SU-DHL-6 (cell line): ENCODE data around the gene NYAP2.

Experiments used
- H2AFZ ChIP-seq: fragments of 200-600 bp; sonication (generic); 2 replicates; pipeline ENCODE4 v1.6.1; 2014; ENCODE audit warnings: low read depth, mild to moderate bottlenecking, moderate library complexity, mixed read lengths, antibody characterized with exemption, low read length; ENCODE audit not compliant: severe bottlenecking
- H3F3A ChIP-seq: fragments of 200-600 bp; shearing (Covaris generic); 2 replicates; pipeline ENCODE4 v1.6.0; 2016; ENCODE audit warnings: antibody characterized with exemption, mild to moderate bottlenecking; ENCODE audit not compliant: insufficient read depth
- H3K27ac ChIP-seq: fragments of 200-600 bp; sonication (generic); 2 replicates; pipeline ENCODE4 v1.5.1; 2016; ENCODE audit warnings: low read depth, mild to moderate bottlenecking, low read length, moderate library complexity, mixed read lengths
- H3K27me3 ChIP-seq: fragments of 200-600 bp; sonication (generic), shearing (Covaris generic); 2 replicates; pipeline ENCODE4 v1.6.0; 2014; ENCODE audit warnings: mild to moderate bottlenecking, low read length
- H3K36me3 ChIP-seq: fragments of 200-600 bp; sonication (generic); 2 replicates; pipeline ENCODE4 v1.6.1; 2014; ENCODE audit warnings: mild to moderate bottlenecking, low read length, mixed read lengths
- H3K4me2 ChIP-seq: fragments of 300-600, 200-600 bp; shearing (Covaris generic), sonication (generic); 2 replicates; pipeline ENCODE4 v1.6.0; 2014; ENCODE audit warnings: low read length, low read depth, mild to moderate bottlenecking; ENCODE audit not compliant: poor library complexity, severe bottlenecking
- H3K4me3 ChIP-seq: fragments of 200-600 bp; sonication (generic); 2 replicates; pipeline ENCODE4 v1.5.1; 2014; ENCODE audit warnings: antibody characterized with exemption, low read length, mild to moderate bottlenecking, mixed read lengths; ENCODE audit not compliant: insufficient read depth, poor library complexity, severe bottlenecking
- H3K79me2 ChIP-seq: fragments of 200-600 bp; sonication (generic); 2 replicates; pipeline ENCODE4 v1.6.1; 2014; ENCODE audit warnings: mild to moderate bottlenecking, low read length, moderate library complexity; ENCODE audit not compliant: insufficient read depth
- H3K9ac ChIP-seq: fragments of 200-600 bp; sonication (generic); 2 replicates; pipeline ENCODE4 v1.7.0; 2014; ENCODE audit warnings: mild to moderate bottlenecking, low read length
- H3K9me2 ChIP-seq: fragments of 200-600 bp; sonication (generic); replicated peaks from 2 replicates; pipeline ENCODE4 v1.6.1; 2014; ENCODE audit warnings: low read length; ENCODE audit not compliant: insufficient read depth
- H3K9me3 ChIP-seq: fragments of 200-600 bp; sonication (generic); 2 replicates; pipeline ENCODE4 v1.6.1; 2014; ENCODE audit warnings: low read length, mixed read lengths; ENCODE audit not compliant: insufficient read depth
- H4K20me1 ChIP-seq: fragments of 200-600 bp; sonication (generic); 2 replicates; pipeline ENCODE4 v1.6.1; 2014; ENCODE audit warnings: low read depth, mild to moderate bottlenecking, antibody characterized with exemption, low read length, moderate library complexity, mixed read lengths
- EZH2phosphoT487 ChIP-seq: fragments of 200-600 bp; sonication (generic), shearing (Covaris generic); conservative IDR thresholded peaks from 2 replicates; pipeline ENCODE4 v1.6.1; 2018; ENCODE audit warnings: mild to moderate bottlenecking, antibody characterized with exemption, low read length, moderate library complexity, mixed read lengths
- TF ChIP-seq, protein P1 (sequence below): fragments of 200-600 bp; sonication (generic); IDR thresholded peaks from one replicate; pipeline ENCODE4 v1.5.1; 2017; ENCODE audit warnings: antibody characterized with exemption, mild to moderate bottlenecking, low read length, moderate library complexity; ENCODE audit not compliant: insufficient read depth, poor library complexity, severe bottlenecking

NYAP2 gene

DNA sequence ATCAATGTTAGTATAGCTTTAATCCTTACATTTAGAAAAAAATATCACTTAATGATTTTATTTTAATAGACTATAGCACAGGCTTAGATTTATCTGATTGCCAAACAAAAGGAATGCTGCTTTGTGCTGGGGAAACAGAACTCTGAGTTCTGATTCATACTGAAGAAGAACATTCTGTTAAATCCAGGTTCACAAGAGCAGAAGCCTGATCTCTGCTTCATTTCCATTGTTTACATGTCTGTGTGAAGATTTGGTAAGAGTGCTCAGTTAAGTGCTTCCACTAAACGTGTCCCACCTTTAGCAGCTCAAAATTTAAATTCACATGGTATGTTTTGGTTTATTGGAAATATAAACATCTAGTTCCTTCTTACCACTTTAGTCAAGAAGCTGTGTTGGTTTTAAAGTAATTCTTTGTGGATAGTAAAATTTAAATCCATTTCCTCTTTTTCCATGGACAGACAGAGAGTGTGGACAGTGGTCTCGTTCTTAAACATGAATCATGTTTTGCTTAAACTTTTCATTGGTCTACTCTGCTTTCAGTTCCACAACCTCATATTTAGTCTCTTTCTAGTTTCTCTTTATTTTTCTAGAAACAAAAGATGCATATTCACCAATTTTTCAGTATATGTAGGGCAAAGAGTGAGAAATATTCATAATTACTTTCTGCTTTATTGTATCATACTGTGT, 59.1 kb downstream of the NYAP2 start:
- TF ChIP-seq, protein P1, sequence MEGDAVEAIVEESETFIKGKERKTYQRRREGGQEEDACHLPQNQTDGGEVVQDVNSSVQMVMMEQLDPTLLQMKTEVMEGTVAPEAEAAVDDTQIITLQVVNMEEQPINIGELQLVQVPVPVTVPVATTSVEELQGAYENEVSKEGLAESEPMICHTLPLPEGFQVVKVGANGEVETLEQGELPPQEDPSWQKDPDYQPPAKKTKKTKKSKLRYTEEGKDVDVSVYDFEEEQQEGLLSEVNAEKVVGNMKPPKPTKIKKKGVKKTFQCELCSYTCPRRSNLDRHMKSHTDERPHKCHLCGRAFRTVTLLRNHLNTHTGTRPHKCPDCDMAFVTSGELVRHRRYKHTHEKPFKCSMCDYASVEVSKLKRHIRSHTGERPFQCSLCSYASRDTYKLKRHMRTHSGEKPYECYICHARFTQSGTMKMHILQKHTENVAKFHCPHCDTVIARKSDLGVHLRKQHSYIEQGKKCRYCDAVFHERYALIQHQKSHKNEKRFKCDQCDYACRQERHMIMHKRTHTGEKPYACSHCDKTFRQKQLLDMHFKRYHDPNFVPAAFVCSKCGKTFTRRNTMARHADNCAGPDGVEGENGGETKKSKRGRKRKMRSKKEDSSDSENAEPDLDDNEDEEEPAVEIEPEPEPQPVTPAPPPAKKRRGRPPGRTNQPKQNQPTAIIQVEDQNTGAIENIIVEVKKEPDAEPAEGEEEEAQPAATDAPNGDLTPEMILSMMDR: no peak
- TF ChIP-seq EZH2phosphoT487: no peak
- H3K9me2 ChIP-seq: no peaks in the 10 kb centered on the region
- no peaks in the 10 kb centered on the region for H4K20me1 ChIP-seq
- no peak overlapping the region for H3K4me3 ChIP-seq
- no peak overlapping the region for H3K27ac ChIP-seq
- no peaks in the 10 kb centered on the region for H3F3A ChIP-seq
- no peaks in the 10 kb centered on the region for H3K79me2 ChIP-seq
- no peaks in the 10 kb centered on the region for H3K36me3 ChIP-seq
- H3K9me3 ChIP-seq: no peaks in the 10 kb centered on the region
- no peaks in the 10 kb centered on the region for H3K27me3 ChIP-seq
- no peak overlapping the region for H3K4me2 ChIP-seq
- H2AFZ ChIP-seq: no peak overlapping the region
- no peak overlapping the region for H3K9ac ChIP-seq

DNA sequence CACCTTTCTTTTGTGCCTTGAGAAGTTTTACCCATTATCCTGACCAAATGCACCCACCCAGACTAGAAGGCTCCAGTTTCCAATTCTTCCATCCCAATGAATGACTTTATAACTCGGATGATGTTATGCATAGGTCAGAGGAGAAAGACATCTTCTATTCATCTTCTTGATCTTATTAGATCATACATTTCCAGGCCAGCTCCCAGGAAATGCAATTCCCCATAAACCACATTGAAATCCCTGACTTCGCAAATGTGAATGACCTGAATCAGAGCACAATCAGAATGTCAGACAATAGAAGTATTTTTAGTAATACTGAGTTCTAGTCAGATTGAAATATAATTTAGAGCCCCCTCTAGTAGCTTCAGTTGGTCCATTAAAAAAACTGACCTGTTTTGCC, 62.9 kb downstream of the NYAP2 start:
- no peaks in the 10 kb centered on the region for H3K79me2 ChIP-seq
- H3K4me2 ChIP-seq: no peak overlapping the region
- H3K36me3 ChIP-seq: no peaks in the 10 kb centered on the region
- no peak overlapping the region for H2AFZ ChIP-seq
- no peaks in the 10 kb centered on the region for H3K9me2 ChIP-seq
- H3K9ac ChIP-seq: no peak overlapping the region
- H3F3A ChIP-seq: no peaks in the 10 kb centered on the region
- no peak overlapping the region for H3K4me3 ChIP-seq
- no peaks in the 10 kb centered on the region for H3K27me3 ChIP-seq
- TF ChIP-seq, protein P1: no peak
- TF ChIP-seq EZH2phosphoT487: no peak
- no peaks in the 10 kb centered on the region for H4K20me1 ChIP-seq
- no peaks in the 10 kb centered on the region for H3K9me3 ChIP-seq
- H3K27ac ChIP-seq: no peak overlapping the region

DNA sequence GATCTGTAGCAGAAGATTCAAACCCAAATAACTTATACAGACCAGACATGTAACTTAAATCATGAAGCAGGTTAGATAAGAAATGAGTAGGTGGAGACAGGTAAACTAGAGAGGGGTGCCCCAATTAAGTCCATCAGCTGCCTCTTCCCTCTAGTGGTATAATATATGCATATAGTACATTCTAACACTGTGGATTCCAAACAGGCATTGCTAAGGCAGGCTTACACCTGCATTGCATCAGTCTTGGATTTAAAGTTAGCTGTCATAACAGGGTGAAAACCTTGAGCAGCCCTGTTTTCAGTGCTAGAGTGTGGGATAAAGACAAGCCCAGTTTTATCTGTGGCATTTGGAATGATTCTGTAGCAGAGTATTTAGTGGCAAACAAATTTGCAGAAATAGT, 63.4 kb downstream of the NYAP2 start:
- no peaks in the 10 kb centered on the region for H3K9me3 ChIP-seq
- H3K4me3 ChIP-seq: no peak overlapping the region
- H3K27me3 ChIP-seq: no peaks in the 10 kb centered on the region
- H4K20me1 ChIP-seq: no peaks in the 10 kb centered on the region
- H3K27ac ChIP-seq: no peak overlapping the region
- H3F3A ChIP-seq: no peaks in the 10 kb centered on the region
- TF ChIP-seq, protein P1: no peak
- TF ChIP-seq EZH2phosphoT487: no peak
- no peaks in the 10 kb centered on the region for H3K79me2 ChIP-seq
- no peak overlapping the region for H3K4me2 ChIP-seq
- no peak overlapping the region for H2AFZ ChIP-seq
- H3K9ac ChIP-seq: no peak overlapping the region
- H3K36me3 ChIP-seq: no peaks in the 10 kb centered on the region
- no peaks in the 10 kb centered on the region for H3K9me2 ChIP-seq
